NB4 (cell line): ENCODE measurements around the gene TMPRSS9.

Source experiments
- CTCF ChIP-seq: IDR thresholded peaks from one replicate; pipeline ENCODE4 v1.5.1; 2012; ENCODE audit warnings: low read depth, low read length
- POLR2A ChIP-seq: IDR thresholded peaks from 2 replicates; pipeline ENCODE4 v1.6.1; 2011; ENCODE audit warnings: mild to moderate bottlenecking; ENCODE audit not compliant: insufficient read length; ENCODE audit errors: extremely low read depth

DNA sequence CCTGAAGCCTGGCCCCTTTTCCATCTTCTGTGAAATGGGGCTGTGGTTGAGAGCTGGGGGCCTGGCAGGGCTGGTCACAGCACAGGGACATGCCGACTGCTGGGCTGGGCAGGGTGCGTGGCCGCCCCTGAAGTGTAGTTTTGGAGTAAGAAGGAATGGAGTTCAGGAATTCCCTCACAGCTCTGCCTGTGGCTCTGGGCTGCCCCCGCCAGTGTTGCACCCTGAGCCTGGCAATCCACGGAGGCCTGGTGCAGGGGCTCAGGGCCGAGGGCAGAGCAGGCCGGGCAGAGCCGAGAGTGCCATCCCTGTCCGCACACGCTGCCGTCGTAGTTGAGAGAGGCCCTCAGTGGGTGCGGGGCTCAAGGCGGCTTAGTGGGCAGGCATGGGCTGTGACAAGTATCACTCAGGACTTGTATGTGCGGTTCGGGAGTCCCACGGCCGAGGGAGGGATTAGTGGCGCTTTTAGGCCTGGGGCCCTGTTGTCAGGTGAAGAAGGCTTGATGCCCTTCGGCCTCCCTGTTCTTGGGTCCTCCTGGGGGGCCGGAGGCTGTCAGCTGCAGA is 21.9 kb upstream of the TMPRSS9 start:
- TF ChIP-seq CTCF (no peak), POLR2A (no peak)
